ENCODE results near the gene RFX7. TPM values are rescaled to one million over a fixed set of nuclear protein-coding genes. Genes with fewer than 3 reads are reported as not detected.
"Not testable (repeated sequence)": the region's sequence is repeated elsewhere in the genome, so short reads cannot be mapped to it uniquely, and the experiment has no call there.

RFX7 gene
- total RNA-seq, 1 donor from 2014 or later: 39.2 TPM

DNA sequence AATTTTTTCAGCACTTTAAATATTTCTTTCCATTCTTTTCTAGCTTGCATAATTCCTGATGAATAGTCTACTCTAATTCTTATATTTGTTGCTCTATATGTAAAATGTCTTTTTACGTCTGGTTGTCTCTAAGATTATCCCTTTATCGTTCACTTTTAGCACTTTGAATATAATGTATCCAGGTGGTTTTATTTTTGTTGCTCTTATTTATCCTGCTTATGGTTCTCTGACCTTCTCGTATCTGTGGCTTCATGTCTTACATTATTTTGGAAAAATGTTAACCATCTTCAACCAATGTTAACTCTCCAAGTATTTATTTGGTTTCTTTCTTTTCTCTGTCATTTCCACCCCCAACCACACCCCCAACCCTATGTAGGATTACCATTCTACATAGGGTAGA is 30.0 kb upstream of the RFX7 start:
- no peak for TF ChIP-seq CTCF (conservative IDR thresholded peaks at IDR 0.05)
- H3K9me3 Mint-ChIP-seq: peaks cover 18% of the 10 kb centered on the region

GRCh38 chr15:56272454-56272853 is 28.8 kb upstream of the RFX7 start:
- H3K27ac Mint-ChIP-seq: no peak overlapping the region
- H3K4me3 Mint-ChIP-seq: no peak overlapping the region
- H3K9me3 Mint-ChIP-seq: peaks cover 20% of the 10 kb centered on the region
- H3K36me3 Mint-ChIP-seq: no peaks in the 10 kb centered on the region
- H3K4me1 Mint-ChIP-seq (ENCODE audit: unreplicated experiment): no peaks in the 10 kb centered on the region
- DNase-seq (ENCODE audit: extremely low spot score, unreplicated experiment): no peak
- H3K27me3 Mint-ChIP-seq: peaks cover 3% of the 10 kb centered on the region
- TF ChIP-seq CTCF (conservative IDR thresholded peaks at IDR 0.05): no peak

More for the DNA sequence above, 30.0 kb upstream of the RFX7 start:
- Mint-ChIP-seq H3K27me3 (peaks cover 3% of the 10 kb centered on the region), H3K27ac (no peak overlapping the region), H3K4me3 (no peak overlapping the region), H3K36me3 (no peaks in the 10 kb centered on the region), H3K4me1 (ENCODE audit: unreplicated experiment) (no peaks in the 10 kb centered on the region)
- DNase-seq (ENCODE audit: extremely low spot score, unreplicated experiment): no peak

GRCh38 chr15:56266465-56266864 is 22.8 kb upstream of the RFX7 start:
- not testable (repeated sequence) for H3K36me3 Mint-ChIP-seq; H3K4me3 Mint-ChIP-seq; H3K27ac Mint-ChIP-seq; H3K27me3 Mint-ChIP-seq; H3K4me1 Mint-ChIP-seq (ENCODE audit: unreplicated experiment); DNase-seq (ENCODE audit: extremely low spot score, unreplicated experiment)
- H3K9me3 Mint-ChIP-seq: peaks cover 15% of the 10 kb centered on the region

GRCh38 chr15:56261854-56262509 is 18.3 kb upstream of the RFX7 start:
- H3K4me3 Mint-ChIP-seq: no peak overlapping the region
- no peak for DNase-seq (ENCODE audit: extremely low spot score, unreplicated experiment)
- H3K27me3 Mint-ChIP-seq: peaks cover 8% of the 10 kb centered on the region
- no peaks in the 10 kb centered on the region for H3K36me3 Mint-ChIP-seq
- H3K9me3 Mint-ChIP-seq: peaks cover under 1% of the 10 kb centered on the region
- H3K4me1 Mint-ChIP-seq (ENCODE audit: unreplicated experiment): no peaks in the 10 kb centered on the region
- no peak for TF ChIP-seq CTCF (conservative IDR thresholded peaks at IDR 0.05)
- H3K27ac Mint-ChIP-seq: no peak overlapping the region

DNA sequence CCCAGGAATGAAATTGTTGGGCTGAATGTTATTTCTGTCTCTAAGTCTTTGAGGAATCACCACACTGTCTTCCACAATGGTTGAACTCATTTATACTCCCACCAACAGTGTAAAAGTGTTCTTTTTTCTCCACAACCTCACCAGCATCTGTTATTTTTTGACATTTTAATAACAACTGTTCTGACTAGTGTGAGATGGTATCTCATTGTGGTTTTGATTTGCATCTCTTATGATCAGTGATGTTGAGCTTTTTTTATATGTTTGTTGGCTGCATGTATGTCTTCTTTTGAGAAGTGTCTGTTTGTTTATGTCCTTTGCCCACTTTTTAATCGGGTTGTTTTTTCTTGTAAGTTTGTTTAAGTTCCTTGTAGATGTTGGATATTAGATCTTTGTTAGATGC is 13.6 kb upstream of the RFX7 start:
- H3K27me3 Mint-ChIP-seq: peaks cover 13% of the 10 kb centered on the region
- H3K9me3 Mint-ChIP-seq, H3K27ac Mint-ChIP-seq: not testable (repeated sequence)

DNA sequence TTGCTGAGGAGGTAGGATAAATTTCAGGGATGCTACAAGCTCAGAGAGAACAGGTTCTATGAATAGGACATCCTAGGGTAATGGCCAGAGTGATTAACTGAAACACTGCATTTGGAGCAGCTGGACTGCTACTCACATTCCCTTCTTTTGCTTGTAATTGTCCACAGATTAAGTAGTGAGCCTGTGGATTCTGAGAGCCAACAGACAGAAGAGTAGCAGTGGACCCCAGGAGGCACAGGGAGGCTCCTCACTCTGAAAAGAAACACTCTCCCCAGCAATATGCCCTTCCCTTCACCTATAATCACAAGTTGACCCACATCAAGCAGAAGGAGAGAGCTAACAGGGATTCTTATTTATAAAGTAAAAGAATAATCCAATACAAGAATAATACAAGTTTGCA is 10.6 kb upstream of the RFX7 start:
- Mint-ChIP-seq H3K4me1 (ENCODE audit: unreplicated experiment) (peaks cover 11% of the 10 kb centered on the region), H3K9me3 (no peaks in the 10 kb centered on the region), H3K4me3 (no peak overlapping the region), H3K27ac (no peak overlapping the region), H3K27me3 (peaks cover 13% of the 10 kb centered on the region), H3K36me3 (no peaks in the 10 kb centered on the region)
- DNase-seq (ENCODE audit: extremely low spot score, unreplicated experiment): no peak
- TF ChIP-seq CTCF (conservative IDR thresholded peaks at IDR 0.05): no peak

More for the DNA sequence above, 13.6 kb upstream of the RFX7 start:
- H3K36me3 Mint-ChIP-seq; DNase-seq (ENCODE audit: extremely low spot score, unreplicated experiment); H3K4me3 Mint-ChIP-seq; H3K4me1 Mint-ChIP-seq (ENCODE audit: unreplicated experiment): not testable (repeated sequence)

DNA sequence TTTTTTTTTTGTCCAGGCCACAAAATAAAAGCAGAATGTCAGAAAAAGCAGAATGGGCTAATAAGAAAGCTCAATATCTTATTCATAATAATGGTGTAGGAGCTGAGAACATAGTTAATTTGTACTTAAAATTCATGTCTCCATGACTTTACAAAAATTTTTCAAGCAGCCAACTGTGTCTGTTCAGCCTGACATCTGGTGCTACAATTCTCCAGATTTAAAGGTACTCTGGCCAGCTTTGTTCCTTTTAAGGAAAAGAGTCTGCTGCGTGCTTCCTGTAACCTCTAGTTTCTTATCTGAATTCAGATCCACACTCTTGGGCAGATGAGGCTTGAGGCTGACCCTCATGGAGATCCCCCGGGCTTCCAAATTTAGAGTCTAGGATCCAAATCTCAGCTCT is 8.7 kb upstream of the RFX7 start:
- H3K27me3 Mint-ChIP-seq: peaks cover 13% of the 10 kb centered on the region

More for the DNA sequence above, 8.7 kb upstream of the RFX7 start:
- no peak for DNase-seq (ENCODE audit: extremely low spot score, unreplicated experiment)
- no peaks in the 10 kb centered on the region for H3K9me3 Mint-ChIP-seq
- no peaks in the 10 kb centered on the region for H3K36me3 Mint-ChIP-seq
- H3K4me3 Mint-ChIP-seq: no peak overlapping the region
- TF ChIP-seq CTCF (conservative IDR thresholded peaks at IDR 0.05): no peak
- no peak overlapping the region for H3K27ac Mint-ChIP-seq
- H3K4me1 Mint-ChIP-seq (ENCODE audit: unreplicated experiment): peaks cover 22% of the 10 kb centered on the region

All from type B pancreatic cell (in vitro differentiated cells).